Endothelial cell of umbilical vein (primary cell): ENCODE measurements around the gene ACVRL1. TPM values are rescaled to one million over a fixed set of nuclear protein-coding genes. Genes with fewer than 3 reads are reported as not detected.

Experiments used
- BruUV-seq: library from RNA; stranded (reverse); fragments of 400-500 nt; replicated peaks from 2 replicates; lab custom pipeline; 2021; lab: Mats Ljungman, UMichigan
- CTCF ChIA-PET: fragments of 300-600, 350-600 bp; sonication (Branson Sonifier 250); formaldehyde crosslinking; loops from one replicate; lab custom pipeline; 2021; ENCODE audit warnings: antibody characterized with exemption, inconsistent platforms; lab: Charles Lee
- POLR2A ChIA-PET: fragments of 300-600, 350-600 bp; sonication (Branson Sonifier 250); formaldehyde crosslinking; loops from one replicate; lab custom pipeline; 2021; ENCODE audit warnings: antibody characterized with exemption, inconsistent platforms; lab: Charles Lee
- DNase-seq: peaks from one replicate; pipeline ENCODE4 v3.0.0-alpha.2; 2011; ENCODE audit warnings: low read depth, low spot score
- FAIRE-seq: peaks from 2 replicates; lab custom pipeline; 2011; peaks lifted over from hg19 to GRCh38; lab: Jason Lieb, UNC
- H2AFZ ChIP-seq: 2 replicates; pipeline ENCODE4 v1.6.0; 2012; ENCODE audit warnings: low read depth, low read length, control low read depth, inconsistent platforms
- H3K27ac ChIP-seq: 2 replicates; pipeline ENCODE4 v1.5.1; 2011; ENCODE audit warnings: low read depth, mild to moderate bottlenecking, control low read depth, low read length, moderate library complexity; ENCODE audit not compliant: insufficient read depth
- H3K27me3 ChIP-seq, 2 experiments: 2 replicates each; pipeline versions ENCODE4 v1.6.0 to v1.6.1; 2011; ENCODE audit warnings: low read length in 2 of 2, mixed read lengths in 1 of 2; ENCODE audit not compliant: control insufficient read depth in 2 of 2, insufficient read depth in 2 of 2
- H3K36me3 ChIP-seq, 2 experiments: 2 replicates in 1 of 2; 3 replicates in 1 of 2; pipeline ENCODE4 v1.5.1; 2011; ENCODE audit warnings: low read length in 2 of 2, mild to moderate bottlenecking in 1 of 2, moderate library complexity in 1 of 2; ENCODE audit not compliant: control insufficient read depth in 2 of 2, insufficient read depth in 2 of 2; ENCODE audit errors: extremely low read depth in 1 of 2
- H3K4me1 ChIP-seq: 3 replicates; pipeline ENCODE4 v1.5.1; 2011; ENCODE audit warnings: mild to moderate bottlenecking, low read length; ENCODE audit not compliant: control insufficient read depth, insufficient read depth; ENCODE audit errors: extremely low read depth
- H3K4me2 ChIP-seq: 2 replicates; pipeline ENCODE4 v1.6.1; 2011; ENCODE audit warnings: low read length, control low read depth, mixed read lengths; ENCODE audit not compliant: insufficient read depth
- H3K4me3 ChIP-seq, 3 experiments: fragments of 200-600 bp in 1 of 3; sonication (generic), shearing (Covaris generic) in 1 of 3; replicated peaks in 1 of 3; 2 replicates each; pipeline ENCODE4 v1.5.1; 2011 to 2016; ENCODE audit warnings: control low read depth in 3 of 3, low read length in 3 of 3, mild to moderate bottlenecking in 2 of 3, inconsistent platforms in 1 of 3, low read depth in 1 of 3, moderate library complexity in 1 of 3; ENCODE audit not compliant: insufficient read depth in 1 of 3
- H3K79me2 ChIP-seq: 2 replicates; pipeline ENCODE4 v1.6.0; 2012; ENCODE audit warnings: low read length, inconsistent platforms; ENCODE audit not compliant: control insufficient read depth, insufficient read depth
- H3K9ac ChIP-seq: replicated peaks from 2 replicates; pipeline ENCODE3; 2011; ENCODE audit warnings: low read length, control low read depth; ENCODE audit not compliant: insufficient read depth; ENCODE audit errors: extremely low read depth
- H3K9me1 ChIP-seq: replicated peaks from 3 replicates; pipeline ENCODE4 v1.6.0; 2011; ENCODE audit warnings: mild to moderate bottlenecking, low read length; ENCODE audit not compliant: control insufficient read depth, insufficient read depth; ENCODE audit errors: extremely low read depth
- H3K9me3 ChIP-seq: replicated peaks from 2 replicates; pipeline ENCODE4 v1.5.1; 2012; ENCODE audit warnings: low read length, inconsistent platforms; ENCODE audit not compliant: control insufficient read depth, insufficient read depth
- H4K20me1 ChIP-seq: replicated peaks from 2 replicates; pipeline ENCODE3; 2011; ENCODE audit warnings: mild to moderate bottlenecking, low read length; ENCODE audit not compliant: control insufficient read depth, insufficient read depth; ENCODE audit errors: extremely low read depth
- CTCF ChIP-seq, 2 donors: IDR thresholded peaks; 1 replicate in 1 of 2; 2 replicates in 1 of 2; pipeline ENCODE4 v1.5.1; 2011; ENCODE audit warnings: low read length in 2 of 2, mild to moderate bottlenecking in 2 of 2, moderate library complexity in 2 of 2, control low read depth in 1 of 2, inconsistent platforms in 1 of 2, low read depth in 1 of 2; ENCODE audit not compliant: insufficient read depth in 1 of 2; ENCODE audit errors: extremely low read depth in 1 of 2
- EZH2 ChIP-seq: IDR thresholded peaks from 2 replicates; pipeline ENCODE4 v1.6.1; 2012; ENCODE audit warnings: borderline replicate concordance, low read depth, mild to moderate bottlenecking, moderate library complexity, low read length, inconsistent platforms; ENCODE audit not compliant: severe bottlenecking
- FOS ChIP-seq: IDR thresholded peaks from 2 replicates; pipeline ENCODE4 v1.6.1; 2011; ENCODE audit warnings: mild to moderate bottlenecking, low read length, moderate library complexity, borderline replicate concordance; ENCODE audit not compliant: insufficient read depth
- GATA2 ChIP-seq: IDR thresholded peaks from 2 replicates; pipeline ENCODE4 v1.7.0; 2011; ENCODE audit warnings: low read depth, mild to moderate bottlenecking, moderate library complexity, mixed read lengths, low read length; ENCODE audit not compliant: insufficient read length, insufficient read depth
- JUN ChIP-seq: IDR thresholded peaks from 2 replicates; pipeline ENCODE4 v1.6.1; 2011; ENCODE audit warnings: borderline replicate concordance, low read depth; ENCODE audit not compliant: insufficient read length, insufficient read depth
- MAX ChIP-seq: IDR thresholded peaks from 2 replicates; pipeline ENCODE4 v1.6.1; 2011; ENCODE audit not compliant: insufficient read depth, insufficient read length
- MYC ChIP-seq: IDR thresholded peaks from one replicate; pipeline ENCODE4 v1.6.1; 2011; ENCODE audit warnings: mild to moderate bottlenecking, low read depth, low read length
- POLR2A ChIP-seq: IDR thresholded peaks from 2 replicates; pipeline ENCODE4 v1.6.1; 2012; ENCODE audit warnings: low read depth, mild to moderate bottlenecking, control low read depth, low read length
- POLR2AphosphoS5 ChIP-seq: IDR thresholded peaks from 2 replicates; pipeline ENCODE4 v1.6.1; 2012; ENCODE audit warnings: low read depth, mild to moderate bottlenecking, control low read depth, low read length, moderate library complexity; ENCODE audit not compliant: insufficient read depth
- dilution Hi-C: fragments of 300-500 bp; cut with MboI; formaldehyde crosslinking; loops from one replicate; pipeline ENCODE4 v1.15.0; 2019; ENCODE audit warnings: low sequenced_read_pairs; ENCODE audit not compliant: extremely low pct_ligation_motif_present
- intact Hi-C: fragments of 100-400 bp; cut with micrococcal nuclease; formaldehyde crosslinking; loops from one replicate; pipeline ENCODE4 v1.10.0; 2022
- polyA plus RNA-seq, 4 experiments: library from polyadenylated mRNA; depleted of rRNA in 3 of 4; stranded (reverse) in 3 of 4; unstranded in 1 of 4; fragments of >200 nt; gene quantifications; 2 replicates each; pipeline versions ENCODE4 v1.2.1 to v1.2.3, GENCODE V29; 2011 to 2012; ENCODE audit warnings: missing spikeins in 1 of 4
- total RNA-seq: library from RNA; stranded (reverse); gene quantifications from 2 replicates; pipeline ENCODE4 v1.2.3, GENCODE V29; 2021

ACVRL1 gene
- total and polyA plus RNA-seq, 2 donors (not counting 3 experiments of a cell fraction or from before 2014, with no cell fraction given): 355 to 404 TPM

- FAIRE-seq: no peak
- DNase-seq: no peak
- H3K4me3 ChIP-seq: no peak overlapping the region
- CTCF ChIA-PET: interaction anchor here (0.6 to 12.8 kb wide), 19 partner anchors 14 to 100 kb away, joined by 3 to 393 read pairs (median 6); partner anchors contain the start of genes ACVRL1 and ANKRD33
- H3K4me2 ChIP-seq: peak overlapping the region; percentile 27
- H3K9ac ChIP-seq: peak overlapping the region; percentile 67
- no peaks in the 10 kb centered on the region for H3K27me3 ChIP-seq
- TF ChIP-seq JUN (no peak), POLR2AphosphoS5 (peak; percentile 9), EZH2 (no peak), CTCF (IDR thresholded peaks at IDR 0.05; ENCODE audit: extremely low read depth in 1 of 2, insufficient read depth in 1 of 2, low read depth in 1 of 2, low read length in 2 of 2) (no peak), POLR2A (peak; percentile 0), MYC (no peak), FOS (no peak), GATA2 (peak; percentile 56), MAX (no peak)
- H3K36me3 ChIP-seq: peaks cover 0 to 4% of the 10 kb centered on the region in 2 experiments
- H4K20me1 ChIP-seq: no peaks in the 10 kb centered on the region
- H3K9me3 ChIP-seq: no peaks in the 10 kb centered on the region
- H2AFZ ChIP-seq: no peak overlapping the region
- peak overlapping the region; percentile 99 for H3K27ac ChIP-seq
- dilution Hi-C loops: no loop called here
- intact Hi-C loops: loop anchor here (1.0 kb wide), 5 partner anchors 13 to 98 kb away; partner anchors contain the start of gene ACVR1B
- no peaks in the 10 kb centered on the region for H3K79me2 ChIP-seq
- H3K9me1 ChIP-seq: no peaks in the 10 kb centered on the region
- TSS peak; percentile 62 for BruUV-seq
- H3K4me1 ChIP-seq: peaks cover 54% of the 10 kb centered on the region
- POLR2A ChIA-PET: interaction anchor here (0.6 to 1.8 kb wide), 6 partner anchors 9 to 81 kb away, joined by 3 to 9 read pairs (median 5); partner anchors contain the start of gene TAMALIN
These were observed 18.2 kb downstream of the ACVRL1 start for GRCh38 chr12:51925346-51926063.
